SK-N-SH (cell line): ENCODE data around the gene CCDC126. TPM values are rescaled to one million over a fixed set of nuclear protein-coding genes. Genes with fewer than 3 reads are reported as not detected.
A peak's percentile ranks its signal among the peaks of the same experiment; 100 is the strongest.

Experiments
- CTCF ChIA-PET: fragments of 300-600, 350-600 bp; formaldehyde crosslinking; extraction: SDS; loops from one replicate; lab custom pipeline; 2021; lab: Yijun Ruan, JAX
- POLR2A ChIA-PET: fragments of 350-600 bp; sonication (Branson Sonifier 250); formaldehyde crosslinking; extraction: SDS; loops from one replicate; lab custom pipeline; 2020; ENCODE audit warnings: antibody characterized with exemption, inconsistent platforms; lab: Yijun Ruan, JAX
- DNase-seq: peaks from one replicate; pipeline ENCODE4 v3.0.0; 2012
- H2AFZ ChIP-seq: fragments of 200-600 bp; sonication (generic); 2 replicates; pipeline ENCODE4 v1.8.1; 2016; ENCODE audit warnings: antibody characterized with exemption, mild to moderate bottlenecking, low read depth
- H3F3A ChIP-seq: fragments of 200-600 bp; sonication (generic); replicated peaks from 2 replicates; pipeline ENCODE3; 2016; ENCODE audit warnings: antibody characterized with exemption, mild to moderate bottlenecking; ENCODE audit not compliant: insufficient read depth
- H3K27ac ChIP-seq, 2 experiments: fragments of 200-500 bp in 1 of 2; fragments of 200-600 bp in 1 of 2; sonication (Bioruptor generic) in 1 of 2; sonication (generic), shearing (Covaris generic) in 1 of 2; 2 replicates each; pipeline versions ENCODE4 v1.5.1 to v1.6.1; 2014 to 2016; ENCODE audit warnings: low read depth in 2 of 2, inconsistent platforms in 1 of 2, low read length in 1 of 2, mild to moderate bottlenecking in 1 of 2, mixed read lengths in 1 of 2
- H3K27me3 ChIP-seq: fragments of 200-600 bp; sonication (generic), shearing (Covaris generic); 2 replicates; pipeline ENCODE4 v1.6.1; 2016; ENCODE audit warnings: mixed run types; ENCODE audit not compliant: insufficient read depth
- H3K36me3 ChIP-seq, 2 experiments: fragments of 200-500 bp in 1 of 2; fragments of 200-600 bp in 1 of 2; sonication (Bioruptor generic) in 1 of 2; sonication (generic) in 1 of 2; replicated peaks in 1 of 2; 2 replicates each; pipeline versions ENCODE3 to v1.5.1; 2014 to 2016; ENCODE audit warnings: low read length in 1 of 2, mild to moderate bottlenecking in 1 of 2; ENCODE audit not compliant: insufficient read depth in 2 of 2, control insufficient read depth in 1 of 2
- H3K4me1 ChIP-seq, 2 experiments: fragments of 200-500 bp in 1 of 2; fragments of 200-600 bp in 1 of 2; sonication (Bioruptor generic) in 1 of 2; sonication (generic), shearing (Covaris generic) in 1 of 2; 2 replicates each; pipeline versions ENCODE4 v1.5.1 to v1.6.1; 2014 to 2016; ENCODE audit warnings: low read depth in 1 of 2, low read length in 1 of 2, mixed run types in 1 of 2; ENCODE audit not compliant: insufficient read depth in 2 of 2, control insufficient read depth in 1 of 2
- H3K4me2 ChIP-seq: fragments of 200-600 bp; sonication (generic), shearing (Covaris generic); 2 replicates; pipeline ENCODE4 v1.6.1; 2017; ENCODE audit warnings: mixed run types
- H3K4me3 ChIP-seq, 2 experiments: fragments of 200-500 bp in 1 of 2; fragments of 200-600 bp in 1 of 2; sonication (Bioruptor generic) in 1 of 2; sonication (generic), shearing (Covaris generic) in 1 of 2; 2 replicates each; pipeline versions ENCODE4 v1.5.1 to v1.8.1; 2014 to 2016; ENCODE audit warnings: low read depth in 2 of 2, inconsistent platforms in 1 of 2, low read length in 1 of 2, mild to moderate bottlenecking in 1 of 2, mixed read lengths in 1 of 2, moderate library complexity in 1 of 2
- H3K79me2 ChIP-seq: fragments of 200-600 bp; sonication (generic); 2 replicates; pipeline ENCODE4 v1.8.1; 2017; ENCODE audit warnings: mild to moderate bottlenecking; ENCODE audit not compliant: insufficient read depth
- H3K9ac ChIP-seq: fragments of 200-600 bp; sonication (generic); 2 replicates; pipeline ENCODE4 v1.6.1; 2017; ENCODE audit warnings: mixed run types
- H3K9me2 ChIP-seq: fragments of 200-600 bp; sonication (generic); 2 replicates; pipeline ENCODE4 v1.6.1; 2017; ENCODE audit warnings: mixed run types
- H3K9me3 ChIP-seq: fragments of 200-600 bp; sonication (generic); 2 replicates; pipeline ENCODE4 v1.6.1; 2017; ENCODE audit warnings: mixed run types, mild to moderate bottlenecking, moderate library complexity
- H4K20me1 ChIP-seq: fragments of 200-600 bp; sonication (generic); 2 replicates; pipeline ENCODE4 v1.6.1; 2017; ENCODE audit warnings: mild to moderate bottlenecking, mixed run types; ENCODE audit not compliant: insufficient read depth
- ELF1 ChIP-seq: IDR thresholded peaks from 2 replicates; pipeline ENCODE4 v1.4.0; 2012
- EP300 ChIP-seq, 2 experiments: IDR thresholded peaks; 2 replicates each; pipeline versions ENCODE4 v1.4.0 to v1.6.1; 2012; ENCODE audit warnings: borderline replicate concordance in 1 of 2, low read depth in 1 of 2, low read length in 1 of 2
- FOXJ3 ChIP-seq: sonication (generic); formaldehyde crosslinking; IDR thresholded peaks from 2 replicates; pipeline ENCODE4 v1.5.1; 2020; ENCODE audit warnings: mild to moderate bottlenecking, missing genetic modification reagents
- GABPA ChIP-seq: IDR thresholded peaks from 2 replicates; pipeline ENCODE4 v1.4.0; 2012; ENCODE audit warnings: low read depth, mild to moderate bottlenecking
- GATA2 ChIP-seq: sonication (generic); formaldehyde crosslinking; IDR thresholded peaks from 2 replicates; pipeline ENCODE4 v1.5.0; 2020; ENCODE audit warnings: mild to moderate bottlenecking, missing genetic modification reagents
- JUND ChIP-seq: IDR thresholded peaks from 2 replicates; pipeline ENCODE4 v1.4.0; 2012
- MXI1 ChIP-seq: IDR thresholded peaks from 2 replicates; pipeline ENCODE4 v1.6.1; 2012; ENCODE audit warnings: mild to moderate bottlenecking, low read depth, low read length, improper control_type of control experiment
- NRF1 ChIP-seq: IDR thresholded peaks from 2 replicates; pipeline ENCODE4 v1.6.1; 2012; ENCODE audit warnings: low read depth, mild to moderate bottlenecking, low read length
- PBX3 ChIP-seq: IDR thresholded peaks from 2 replicates; pipeline ENCODE4; 2012
- RAD21 ChIP-seq: IDR thresholded peaks from 2 replicates; pipeline ENCODE4 v1.6.1; 2012; ENCODE audit warnings: mild to moderate bottlenecking, low read length
- SMC3 ChIP-seq: IDR thresholded peaks from 2 replicates; pipeline ENCODE4 v1.6.1; 2012; ENCODE audit warnings: low read depth, low read length, improper control_type of control experiment
- TCF12 ChIP-seq: IDR thresholded peaks from 2 replicates; pipeline ENCODE4 v1.4.0; 2012
- TEAD4 ChIP-seq: IDR thresholded peaks from 2 replicates; pipeline ENCODE4 v1.4.0; 2012; ENCODE audit warnings: mild to moderate bottlenecking, borderline replicate concordance; ENCODE audit not compliant: insufficient read depth
- USF2 ChIP-seq: fragments of 150-350 bp; IDR thresholded peaks from 2 replicates; pipeline ENCODE4 v1.6.1; 2017; ENCODE audit warnings: antibody characterized with exemption, low read length, low read depth, borderline replicate concordance
- YY1 ChIP-seq: IDR thresholded peaks from 2 replicates; pipeline ENCODE4 v1.4.0; 2012; ENCODE audit warnings: low read depth, mild to moderate bottlenecking
- WGBS: methylation state at CpG from one replicate; pipeline ENCODE4 v1.1.6; 2017; ENCODE audit warnings: low lambda C conversion rate; 5-methylcytosine and 5-hydroxymethylcytosine counted together
- polyA plus RNA-seq, 3 experiments: library from polyadenylated mRNA; depleted of rRNA; stranded (reverse); fragments of >200 nt; gene quantifications; 2 replicates each; pipeline ENCODE4 v1.2.3, GENCODE V29; 2012
- TF ChIP-seq, protein P1 (sequence below): IDR thresholded peaks from 2 replicates; pipeline ENCODE4 v1.4.0; 2012; ENCODE audit warnings: low read depth
- TF ChIP-seq, protein P2 (sequence below): IDR thresholded peaks from 2 replicates; pipeline ENCODE4 v1.4.0; 2012; ENCODE audit warnings: low read depth, borderline replicate concordance
- TF ChIP-seq, protein P3 (sequence below): fragments of 150-350 bp; IDR thresholded peaks from 2 replicates; pipeline ENCODE4 v1.6.1; 2016; ENCODE audit warnings: mild to moderate bottlenecking, low read depth, low read length
- TF ChIP-seq, protein P4 (sequence below): IDR thresholded peaks from 2 replicates; pipeline ENCODE4 v1.4.0; 2012; ENCODE audit warnings: low read depth, borderline replicate concordance

The CCDC126 gene
- polyA plus RNA-seq, 1 of the 3 experiments (the other 2 are of a cell fraction) = 5.5 TPM

- Histone ChIP-seq H2AFZ (no peak overlapping the region), H3K9me3 (0 out of 2 replicates have a peak, but pooled peaks cover 3% of the 10 kb centered on the region), H3K4me2 (no peak overlapping the region), H3K9me2 (no peaks in the 10 kb centered on the region), H3K36me3 (no peaks in the 10 kb centered on the region), H4K20me1 (no peaks in the 10 kb centered on the region), H3K9ac (no peak overlapping the region), H3K4me1 (no peaks in the 10 kb centered on the region), H3K27me3 (no peaks in the 10 kb centered on the region), H3K79me2 (no peaks in the 10 kb centered on the region), H3F3A (no peaks in the 10 kb centered on the region), H3K27ac (no peak overlapping the region), H3K4me3 (no peak overlapping the region)
- ChIA-PET POLR2A (no interaction called here), CTCF (no interaction called here)
- no peak for DNase-seq
- TF ChIP-seq NRF1 = no peak
- no peak for TF ChIP-seq FOXJ3 (CRISPR knock-in tag)
- no peak for TF ChIP-seq SMC3
- no peak for TF ChIP-seq PBX3
- 0 out of 2 replicates have a peak, but pooled peaks have one; percentile 11 for TF ChIP-seq JUND
- 52% methylated on average over 3 of the region's 3 CpGs for WGBS
These were observed 74.9 kb downstream of the CCDC126 start for GRCh38 chr7:23672033-23672432.

- DNase-seq = peak; percentile 95
- Histone ChIP-seq H3K36me3 (no peaks in the 10 kb centered on the region), H3K4me3 (peak within 1 kb of the TSS; percentile 68 to 74), H3K4me2 (peak within 1 kb of the TSS; percentile 84), H3K9ac (peak within 1 kb of the TSS; percentile 47), H3K4me1 (peaks cover 0 to 6% of the 10 kb centered on the region in 2 experiments; a peak in 1 of 4 replicates), H3K9me3 (0 out of 2 replicates have a peak, but pooled peaks cover under 1% of the 10 kb centered on the region), H3K79me2 (no peaks in the 10 kb centered on the region), H3K27ac (peak within 1 kb of the TSS in 1 of 2 experiments; percentile 84; a peak in 2 of 4 replicates), H3K27me3 (no peaks in the 10 kb centered on the region), H4K20me1 (no peaks in the 10 kb centered on the region), H3K9me2 (no peaks in the 10 kb centered on the region), H3F3A (no peaks in the 10 kb centered on the region), H2AFZ (peak within 1 kb of the TSS; percentile 98)
- CTCF ChIA-PET = interaction anchor here (0.6 to 4.8 kb wide), 20 partner anchors 10 to 659 kb away, joined by 3 to 41 read pairs (median 4); partner anchors contain the start of gene CCDC126
- 3% methylated on average over 35 of the region's 53 CpGs for WGBS
- POLR2A ChIA-PET = no interaction called here
- TF ChIP-seq ELF1 = peak; percentile 56; the same call in 1 of the 2 replicates
- no peak for TF ChIP-seq YY1
- TF ChIP-seq EP300 (IDR thresholded peaks at IDR 0.05; ENCODE audit: borderline replicate concordance in 1 of 2, low read depth in 1 of 2, low read length in 1 of 2) = peak in 1 of 2 experiments; percentile 9; a peak in 1 of 4 replicates
- no peak for TF ChIP-seq TEAD4
- TF ChIP-seq, protein P1, sequence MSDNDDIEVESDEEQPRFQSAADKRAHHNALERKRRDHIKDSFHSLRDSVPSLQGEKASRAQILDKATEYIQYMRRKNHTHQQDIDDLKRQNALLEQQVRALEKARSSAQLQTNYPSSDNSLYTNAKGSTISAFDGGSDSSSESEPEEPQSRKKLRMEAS = peak; percentile 99
- no peak for TF ChIP-seq GABPA
- TF ChIP-seq, protein P2, sequence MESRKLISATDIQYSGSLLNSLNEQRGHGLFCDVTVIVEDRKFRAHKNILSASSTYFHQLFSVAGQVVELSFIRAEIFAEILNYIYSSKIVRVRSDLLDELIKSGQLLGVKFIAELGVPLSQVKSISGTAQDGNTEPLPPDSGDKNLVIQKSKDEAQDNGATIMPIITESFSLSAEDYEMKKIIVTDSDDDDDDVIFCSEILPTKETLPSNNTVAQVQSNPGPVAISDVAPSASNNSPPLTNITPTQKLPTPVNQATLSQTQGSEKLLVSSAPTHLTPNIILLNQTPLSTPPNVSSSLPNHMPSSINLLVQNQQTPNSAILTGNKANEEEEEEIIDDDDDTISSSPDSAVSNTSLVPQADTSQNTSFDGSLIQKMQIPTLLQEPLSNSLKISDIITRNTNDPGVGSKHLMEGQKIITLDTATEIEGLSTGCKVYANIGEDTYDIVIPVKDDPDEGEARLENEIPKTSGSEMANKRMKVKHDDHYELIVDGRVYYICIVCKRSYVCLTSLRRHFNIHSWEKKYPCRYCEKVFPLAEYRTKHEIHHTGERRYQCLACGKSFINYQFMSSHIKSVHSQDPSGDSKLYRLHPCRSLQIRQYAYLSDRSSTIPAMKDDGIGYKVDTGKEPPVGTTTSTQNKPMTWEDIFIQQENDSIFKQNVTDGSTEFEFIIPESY = no peak
- TF ChIP-seq JUND = no peak
- TF ChIP-seq, protein P3, sequence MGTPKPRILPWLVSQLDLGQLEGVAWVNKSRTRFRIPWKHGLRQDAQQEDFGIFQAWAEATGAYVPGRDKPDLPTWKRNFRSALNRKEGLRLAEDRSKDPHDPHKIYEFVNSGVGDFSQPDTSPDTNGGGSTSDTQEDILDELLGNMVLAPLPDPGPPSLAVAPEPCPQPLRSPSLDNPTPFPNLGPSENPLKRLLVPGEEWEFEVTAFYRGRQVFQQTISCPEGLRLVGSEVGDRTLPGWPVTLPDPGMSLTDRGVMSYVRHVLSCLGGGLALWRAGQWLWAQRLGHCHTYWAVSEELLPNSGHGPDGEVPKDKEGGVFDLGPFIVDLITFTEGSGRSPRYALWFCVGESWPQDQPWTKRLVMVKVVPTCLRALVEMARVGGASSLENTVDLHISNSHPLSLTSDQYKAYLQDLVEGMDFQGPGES = no peak; the same call in 1 of the 2 replicates
- TF ChIP-seq, protein P4, sequence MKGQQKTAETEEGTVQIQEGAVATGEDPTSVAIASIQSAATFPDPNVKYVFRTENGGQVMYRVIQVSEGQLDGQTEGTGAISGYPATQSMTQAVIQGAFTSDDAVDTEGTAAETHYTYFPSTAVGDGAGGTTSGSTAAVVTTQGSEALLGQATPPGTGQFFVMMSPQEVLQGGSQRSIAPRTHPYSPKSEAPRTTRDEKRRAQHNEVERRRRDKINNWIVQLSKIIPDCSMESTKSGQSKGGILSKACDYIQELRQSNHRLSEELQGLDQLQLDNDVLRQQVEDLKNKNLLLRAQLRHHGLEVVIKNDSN = peak; percentile 71
- no peak for TF ChIP-seq GATA2 (CRISPR knock-in tag)
- no peak for TF ChIP-seq RAD21
- peak; percentile 44 for TF ChIP-seq FOXJ3 (CRISPR knock-in tag)
- TF ChIP-seq MXI1 = peak; percentile 70; the same call in 1 of the 2 replicates
- TF ChIP-seq TCF12 = peak; percentile 27; the same call in 1 of the 2 replicates
- no peak for TF ChIP-seq USF2
These were observed 82.8 kb downstream of the CCDC126 start, which contains the start of gene FAM221A for GRCh38 chr7:23679898-23680413. Gene FAM221A (plus strand): TSS chr7:23680199. CDS start chr7:23680219, 20 bp downstream.
